Measurements from ENCODE around the gene CARF. TPM values are rescaled to one million over a fixed set of nuclear protein-coding genes. Genes with fewer than 3 reads are reported as not detected.

Gene CARF
- total and polyA plus RNA-seq, 2 of the 13 experiments (the other 11 are each of a cell fraction or from before 2014, with no cell fraction given) = 3.0 to 5.4 TPM

DNA sequence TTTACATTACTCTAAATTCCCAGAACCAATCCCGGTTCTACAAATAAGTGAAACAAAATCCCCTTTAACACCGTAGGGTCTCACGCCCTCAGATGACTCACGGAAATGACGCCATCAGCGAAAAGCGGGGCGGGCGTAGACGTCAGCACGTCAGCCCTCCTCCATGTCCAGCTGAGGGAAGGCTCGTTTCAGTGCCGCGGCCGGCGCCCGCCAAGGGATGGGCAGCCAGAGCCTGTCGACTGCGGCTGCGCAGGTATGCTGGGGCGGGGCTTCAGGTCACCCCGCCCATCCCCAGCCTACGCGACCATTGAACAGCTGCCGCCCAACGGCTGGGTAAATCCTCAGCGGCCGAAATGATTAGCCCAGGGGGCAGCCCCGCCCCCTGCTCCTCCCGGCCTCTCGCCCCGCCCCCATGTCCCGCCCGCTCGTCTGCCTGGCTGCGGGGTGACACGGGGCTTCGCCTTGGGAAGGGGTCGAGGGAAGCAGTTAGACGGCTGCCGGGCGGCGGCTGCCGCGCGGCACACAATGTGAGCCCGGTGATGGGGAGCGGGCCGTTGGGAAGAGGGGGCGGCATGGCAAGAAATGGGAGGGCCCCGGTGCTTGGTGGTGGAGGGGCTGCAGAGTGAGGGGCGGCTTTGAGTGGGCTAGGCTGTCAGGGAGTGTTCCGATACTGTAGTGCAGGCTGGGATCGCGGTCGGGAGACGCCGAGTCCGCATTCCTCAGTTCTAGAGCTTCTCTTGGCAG, 102.6 kb downstream of the CARF start, which contains the start of gene NBEAL1 (continued):
- TF ChIP-seq ZNF512 (CRISPR knock-in tag; IDR thresholded peaks at IDR 0.05) (0 out of 2 replicates have a peak, but pooled peaks have one; percentile 44), FOXA3 (CRISPR knock-in tag; IDR thresholded peaks at IDR 0.05) (peak; percentile 55), TOE1 (CRISPR knock-in tag; IDR thresholded peaks at IDR 0.05) (no peak), ZNF225 (CRISPR knock-in tag; IDR thresholded peaks at IDR 0.05) (no peak), KLF12 (CRISPR knock-in tag; IDR thresholded peaks at IDR 0.05; ENCODE audit: borderline replicate concordance) (no peak; the same call in 1 of the 2 replicates), NR2F6 (IDR thresholded peaks at IDR 0.05) (no peak), NR2F6 (CRISPR knock-in tag; IDR thresholded peaks at IDR 0.05) (no peak; the same call in 1 of the 2 replicates), ZNF337 (CRISPR knock-in tag; IDR thresholded peaks at IDR 0.05; ENCODE audit: borderline replicate concordance, low read depth) (0 out of 2 replicates have a peak, but pooled peaks have one; percentile 63), BORCS8-MEF2B (CRISPR knock-in tag; IDR thresholded peaks at IDR 0.05) (peak; percentile 94), REXO4 (CRISPR knock-in tag; IDR thresholded peaks at IDR 0.05; ENCODE audit: borderline replicate concordance) (no peak), ZNF335 (CRISPR knock-in tag; IDR thresholded peaks at IDR 0.05) (no peak; the same call in 1 of the 2 replicates), ZIK1 (CRISPR knock-in tag; IDR thresholded peaks at IDR 0.05; ENCODE audit: borderline replicate concordance, low read depth) (peak; percentile 87; the same call in 1 of the 2 replicates), RAD51 (IDR thresholded peaks at IDR 0.05; ENCODE audit: borderline replicate concordance) (no peak), LCORL (IDR thresholded peaks at IDR 0.05) (no peak), LCORL (CRISPR knock-in tag; IDR thresholded peaks at IDR 0.05) (0 out of 2 replicates have a peak, but pooled peaks have one; percentile 30), KIAA2018 (CRISPR knock-in tag; IDR thresholded peaks at IDR 0.05; ENCODE audit: borderline replicate concordance) (no peak), ZFP36 (IDR thresholded peaks at IDR 0.05; ENCODE audit: borderline replicate concordance, low read depth, low read length, partially characterized antibody) (no peak), SNAPC5 (CRISPR knock-in tag; IDR thresholded peaks at IDR 0.05; ENCODE audit: borderline replicate concordance) (no peak), POLR2G (IDR thresholded peaks at IDR 0.05; ENCODE audit: low read depth, low read length) (peak; percentile 86)
- TF ChIP-seq, protein P1, sequence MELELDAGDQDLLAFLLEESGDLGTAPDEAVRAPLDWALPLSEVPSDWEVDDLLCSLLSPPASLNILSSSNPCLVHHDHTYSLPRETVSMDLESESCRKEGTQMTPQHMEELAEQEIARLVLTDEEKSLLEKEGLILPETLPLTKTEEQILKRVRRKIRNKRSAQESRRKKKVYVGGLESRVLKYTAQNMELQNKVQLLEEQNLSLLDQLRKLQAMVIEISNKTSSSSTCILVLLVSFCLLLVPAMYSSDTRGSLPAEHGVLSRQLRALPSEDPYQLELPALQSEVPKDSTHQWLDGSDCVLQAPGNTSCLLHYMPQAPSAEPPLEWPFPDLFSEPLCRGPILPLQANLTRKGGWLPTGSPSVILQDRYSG (CRISPR knock-in tag; IDR thresholded peaks at IDR 0.05) = no peak

Measured in HepG2 (cell line).